Neural progenitor cell (in vitro differentiated cells): ENCODE measurements around the gene ARHGAP11A. TPM values are rescaled to one million over a fixed set of nuclear protein-coding genes. Genes with fewer than 3 reads are reported as not detected.
"Not testable (repeated sequence)": the region's sequence is repeated elsewhere in the genome, so short reads cannot be mapped to it uniquely, and the experiment has no call there.

ENCODE experiments used
- DNase-seq: peaks from one replicate; pipeline ENCODE4 v3.0.0-alpha.2; 2016; ENCODE audit warnings: low spot score
- H2AFZ ChIP-seq: fragments of 200-600 bp; sonication (generic); replicated peaks from 2 replicates; pipeline ENCODE4 v1.6.1; 2016; ENCODE audit warnings: antibody characterized with exemption
- H3F3A ChIP-seq: fragments of 200-600 bp; sonication (generic); 2 replicates; pipeline ENCODE4 v1.6.1; 2016; ENCODE audit warnings: antibody characterized with exemption, low read depth
- H3K27ac ChIP-seq: fragments of 200-600 bp; sonication (generic); 2 replicates; pipeline ENCODE4 v1.5.1; 2016; ENCODE audit warnings: mild to moderate bottlenecking
- H3K27me3 ChIP-seq: fragments of 200-600 bp; sonication (generic); 2 replicates; pipeline ENCODE4 v1.6.1; 2016; ENCODE audit warnings: mild to moderate bottlenecking, moderate library complexity
- H3K36me3 ChIP-seq: fragments of 200-600 bp; sonication (generic); 2 replicates; pipeline ENCODE4 v1.5.1; 2016
- H3K4me1 ChIP-seq: fragments of 200-600 bp; sonication (generic); 2 replicates; pipeline ENCODE4 v1.6.1; 2016; ENCODE audit warnings: mixed run types
- H3K4me2 ChIP-seq: fragments of 200-600 bp; sonication (generic); 2 replicates; pipeline ENCODE4 v1.6.1; 2016
- H3K4me3 ChIP-seq: fragments of 200-600 bp; sonication (generic); 2 replicates; pipeline ENCODE4 v1.5.1; 2016
- H3K79me2 ChIP-seq: fragments of 200-600 bp; sonication (generic); 2 replicates; pipeline ENCODE4 v1.6.1; 2016; ENCODE audit warnings: low read depth
- H3K9ac ChIP-seq: fragments of 200-600 bp; sonication (generic); 2 replicates; pipeline ENCODE4 v1.6.1; 2016
- H3K9me3 ChIP-seq: fragments of 200-600 bp; sonication (generic); 2 replicates; pipeline ENCODE4 v1.5.1; 2016; ENCODE audit warnings: low read depth
- H4K20me1 ChIP-seq: fragments of 200-600 bp; sonication (generic); 2 replicates; pipeline ENCODE4 v1.6.1; 2016; ENCODE audit warnings: low read depth
- H3K27ac Mint-ChIP-seq: 3 replicates; pipeline ENCODE4 v1.8.0; 2021; ENCODE audit warnings: mixed read lengths
- H3K27me3 Mint-ChIP-seq: 2 replicates; pipeline ENCODE4 v1.8.0; 2022; ENCODE audit warnings: low read depth, mild to moderate bottlenecking, inconsistent platforms, moderate library complexity, mixed read lengths; ENCODE audit not compliant: insufficient read depth
- H3K36me3 Mint-ChIP-seq: 3 replicates; pipeline ENCODE4 v1.8.0; 2021; ENCODE audit warnings: mixed read lengths
- H3K4me1 Mint-ChIP-seq: 3 replicates; pipeline ENCODE4 v1.8.0; 2021; ENCODE audit warnings: mixed read lengths
- H3K4me3 Mint-ChIP-seq: 3 replicates; pipeline ENCODE4 v1.8.0; 2021; ENCODE audit warnings: mild to moderate bottlenecking, moderate library complexity, mixed read lengths
- H3K9me3 Mint-ChIP-seq: 3 replicates; pipeline ENCODE4 v1.8.0; 2020; ENCODE audit warnings: mixed read lengths
- CTCF ChIP-seq: fragments of 200-600 bp; sonication (generic); IDR thresholded peaks from 2 replicates; pipeline ENCODE4 v1.5.1; 2017; ENCODE audit warnings: antibody characterized with exemption, mild to moderate bottlenecking
- EZH2 ChIP-seq: fragments of 200-600 bp; sonication (generic); IDR thresholded peaks from 2 replicates; pipeline ENCODE4 v1.6.1; 2017; ENCODE audit warnings: antibody characterized with exemption, mild to moderate bottlenecking, moderate library complexity
- EZH2phosphoT487 ChIP-seq: fragments of 200-600 bp; sonication (generic); IDR thresholded peaks from 2 replicates; pipeline ENCODE4 v1.6.1; 2017; ENCODE audit warnings: antibody characterized with exemption
- total RNA-seq: library from RNA; depleted of rRNA; stranded (reverse); fragments of >200 nt; gene quantifications from 2 replicates; pipeline ENCODE4 v1.2.3, GENCODE V29; 2015; ENCODE audit warnings: low replicate concordance

ARHGAP11A gene
- total RNA-seq, 1 donor from 2014 or later: 83.9 TPM

- H3K4me1 Mint-ChIP-seq, H3K4me2 ChIP-seq, H3K36me3 Mint-ChIP-seq, H3K27me3 ChIP-seq, H3K36me3 ChIP-seq, H3K4me3 ChIP-seq, H3K4me1 ChIP-seq, H3F3A ChIP-seq, H3K27ac ChIP-seq, H3K79me2 ChIP-seq, H3K27ac Mint-ChIP-seq, H3K9me3 ChIP-seq, H3K27me3 Mint-ChIP-seq, H3K9me3 Mint-ChIP-seq, H4K20me1 ChIP-seq, H2AFZ ChIP-seq, H3K9ac ChIP-seq, H3K4me3 Mint-ChIP-seq: not testable (repeated sequence)
- peak; percentile 40 for TF ChIP-seq CTCF
- DNase-seq: peak; percentile 31
Observed at GRCh38 chr15:32610719-32611118, 4.6 kb upstream of the ARHGAP11A start.

- Mint-ChIP-seq H3K4me1 (peaks cover 14% of the 10 kb centered on the region), H3K4me3 (peak overlapping the region; percentile 94), H3K27ac (peak overlapping the region; percentile 98)
- not testable (repeated sequence) for H4K20me1 ChIP-seq, H3K9ac ChIP-seq, H3F3A ChIP-seq, DNase-seq, H3K4me1 ChIP-seq, H3K36me3 ChIP-seq, H3K27me3 Mint-ChIP-seq, H3K36me3 Mint-ChIP-seq, H3K9me3 ChIP-seq, H3K27me3 ChIP-seq, H3K27ac ChIP-seq, H3K9me3 Mint-ChIP-seq
- Histone ChIP-seq H3K4me3 (peak overlapping the region; percentile 98), H2AFZ (peak overlapping the region; percentile 69), H3K79me2 (peaks cover 46% of the 10 kb centered on the region), H3K4me2 (peak overlapping the region; percentile 97)
Observed at GRCh38 chr15:32614712-32615050, 623 bp upstream of the ARHGAP11A start.

GRCh38 chr15:32615871-32616426 is 645 bp downstream of the ARHGAP11A start:
- H3K79me2 ChIP-seq: peaks cover 56% of the 10 kb centered on the region
- H3K9me3 Mint-ChIP-seq: not testable (repeated sequence)

GRCh38 chr15:32636410-32636809 is 21.1 kb downstream of the ARHGAP11A start:
- H3K4me1 Mint-ChIP-seq: peaks cover 3% of the 10 kb centered on the region
- H3K79me2 ChIP-seq: peaks cover 4% of the 10 kb centered on the region
- no peak overlapping the region for H3K27ac ChIP-seq
- H3K27me3 ChIP-seq: no peaks in the 10 kb centered on the region
- H3K27me3 Mint-ChIP-seq: no peaks in the 10 kb centered on the region
- DNase-seq: no peak
- peaks cover 51% of the 10 kb centered on the region for H3K36me3 ChIP-seq
- no peak overlapping the region for H3K4me2 ChIP-seq
- peaks cover 33% of the 10 kb centered on the region for H3F3A ChIP-seq
- peaks cover 32% of the 10 kb centered on the region for H3K36me3 Mint-ChIP-seq
- no peak overlapping the region for H3K27ac Mint-ChIP-seq
- no peaks in the 10 kb centered on the region for H3K9me3 ChIP-seq
- H2AFZ ChIP-seq: no peak overlapping the region
- H3K9ac ChIP-seq: no peak overlapping the region
- no peak overlapping the region for H3K4me3 ChIP-seq
- no peak overlapping the region for H3K4me3 Mint-ChIP-seq
- TF ChIP-seq EZH2 (no peak), EZH2phosphoT487 (no peak), CTCF (no peak)
- no peaks in the 10 kb centered on the region for H3K9me3 Mint-ChIP-seq
- no peaks in the 10 kb centered on the region for H3K4me1 ChIP-seq
- H4K20me1 ChIP-seq: no peaks in the 10 kb centered on the region

More at GRCh38 chr15:32615871-32616426, 645 bp downstream of the ARHGAP11A start:
- not testable (repeated sequence) for H4K20me1 ChIP-seq, H3K36me3 Mint-ChIP-seq, H3F3A ChIP-seq, H3K27me3 Mint-ChIP-seq, H3K9me3 ChIP-seq, H3K4me1 ChIP-seq, H3K27me3 ChIP-seq, H3K27ac ChIP-seq, H3K36me3 ChIP-seq
- Mint-ChIP-seq H3K4me3 (peak overlapping the region; percentile 94), H3K27ac (peak overlapping the region; percentile 86), H3K4me1 (peaks cover 14% of the 10 kb centered on the region)
- Histone ChIP-seq H3K4me3 (peak overlapping the region; percentile 98), H2AFZ (peak overlapping the region; percentile 69), H3K4me2 (peak overlapping the region; percentile 97), H3K9ac (peak overlapping the region; percentile 69)
- peak; percentile 26 for DNase-seq
